GM19467 (cell line): ENCODE results near the gene AUTS2.

Experiments
- ATAC-seq: cut with Tn5 transposase; IDR thresholded peaks from one replicate; pipeline ENCODE4 v1.9.1; 2021; ENCODE audit warnings: mild to moderate bottlenecking, moderate library complexity; ENCODE audit not compliant: unreplicated experiment

The AUTS2 gene

GRCh38 chr7:70432567-70433001 lies 834.3 kb downstream of the AUTS2 start:
- ATAC-seq = no peak

- ATAC-seq = no peak
These were observed 836.1 kb downstream of the AUTS2 start for GRCh38 chr7:70434376-70434775.

- ATAC-seq = no peak
These were observed 836.5 kb downstream of the AUTS2 start for GRCh38 chr7:70434821-70435220.

GRCh38 chr7:70435634-70436033 lies 837.4 kb downstream of the AUTS2 start:
- ATAC-seq = no peak

- no peak for ATAC-seq
These were observed 838.6 kb downstream of the AUTS2 start for GRCh38 chr7:70436790-70437350.

- no peak for ATAC-seq
These were observed 841.4 kb downstream of the AUTS2 start for GRCh38 chr7:70439651-70440050.

GRCh38 chr7:70446448-70447143 lies 848.3 kb downstream of the AUTS2 start:
- no peak for ATAC-seq

- no peak for ATAC-seq
These were observed 850.1 kb downstream of the AUTS2 start for GRCh38 chr7:70448312-70448906.

GRCh38 chr7:70450731-70451130 lies 852.5 kb downstream of the AUTS2 start:
- no peak for ATAC-seq

GRCh38 chr7:70455925-70456324 lies 857.6 kb downstream of the AUTS2 start:
- no peak for ATAC-seq

GRCh38 chr7:70456719-70457118 lies 858.4 kb downstream of the AUTS2 start:
- ATAC-seq = peak; percentile 68

GRCh38 chr7:70457482-70457881 lies 859.2 kb downstream of the AUTS2 start:
- ATAC-seq = no peak

- no peak for ATAC-seq
These were observed 859.8 kb downstream of the AUTS2 start for GRCh38 chr7:70457883-70458680.

GRCh38 chr7:70458745-70459144 lies 860.5 kb downstream of the AUTS2 start:
- no peak for ATAC-seq

GRCh38 chr7:70459546-70459945 lies 861.3 kb downstream of the AUTS2 start:
- ATAC-seq = no peak

GRCh38 chr7:70460071-70460470 lies 861.8 kb downstream of the AUTS2 start:
- no peak for ATAC-seq

- ATAC-seq = no peak
These were observed 862.3 kb downstream of the AUTS2 start for GRCh38 chr7:70460562-70460961.

GRCh38 chr7:70463352-70463938 lies 865.2 kb downstream of the AUTS2 start:
- ATAC-seq = no peak

- no peak for ATAC-seq
These were observed 868.6 kb downstream of the AUTS2 start for GRCh38 chr7:70466725-70467364.

GRCh38 chr7:70470746-70471145 lies 872.5 kb downstream of the AUTS2 start:
- ATAC-seq = no peak
